Measurements from ENCODE around the gene THOC7.

THOC7 gene

DNA sequence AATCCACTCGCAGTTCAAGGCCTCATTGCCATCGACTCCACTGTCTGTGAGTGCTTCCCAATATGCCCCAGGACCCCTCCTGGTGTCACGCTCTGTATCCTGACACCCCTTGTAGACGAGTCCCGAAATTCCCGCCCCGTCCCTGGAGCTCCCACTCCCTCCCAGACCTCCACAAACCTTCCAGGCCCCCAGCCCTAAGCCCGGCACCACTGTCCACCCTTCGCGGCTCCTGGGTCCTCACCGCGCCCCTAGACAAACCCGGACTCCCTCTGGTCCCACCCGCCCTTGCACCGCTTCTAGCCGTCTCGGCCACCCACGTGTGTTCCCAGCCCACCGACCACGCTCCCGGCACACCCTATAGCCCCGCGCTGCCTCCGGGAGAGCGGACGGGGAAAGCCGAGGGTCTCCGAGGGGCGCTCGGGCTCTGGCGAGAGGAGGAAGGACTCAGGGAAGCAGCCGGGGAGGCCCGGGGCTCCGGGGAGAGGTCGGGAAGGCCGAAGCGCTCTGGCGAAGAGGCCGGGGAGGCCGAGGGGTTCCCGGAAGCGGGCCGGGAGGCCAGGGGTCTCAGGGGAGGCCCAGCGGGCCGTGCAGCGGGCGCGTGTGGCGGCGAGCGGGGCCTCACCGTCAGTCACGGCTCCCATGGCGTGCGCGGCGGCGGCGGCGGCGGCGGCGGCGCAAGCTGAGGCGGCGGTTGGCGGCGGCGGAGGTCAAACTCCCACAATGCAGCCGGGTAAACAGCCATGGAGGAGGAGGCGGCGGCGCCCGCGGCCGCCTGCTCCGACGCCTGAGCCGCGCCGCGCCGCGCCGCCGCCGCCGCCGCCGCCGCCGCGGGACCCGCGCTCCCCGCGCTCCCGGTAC lies at the start of gene THOC7, which contains the start of gene ATXN7:
THOC7 (minus strand) TSS at position 656 of the 858 bp plus-strand sequence; CDS start at position 641, 15 bp downstream.
ATXN7 (plus strand) TSS at position 718 of the 858 bp plus-strand sequence. CDS start 48,732 bp downstream, outside the sequence.
- peak; percentile 51 for DNase-seq (ENCODE audit: insufficient read length, low spot score)
- TF ChIP-seq, protein P1, sequence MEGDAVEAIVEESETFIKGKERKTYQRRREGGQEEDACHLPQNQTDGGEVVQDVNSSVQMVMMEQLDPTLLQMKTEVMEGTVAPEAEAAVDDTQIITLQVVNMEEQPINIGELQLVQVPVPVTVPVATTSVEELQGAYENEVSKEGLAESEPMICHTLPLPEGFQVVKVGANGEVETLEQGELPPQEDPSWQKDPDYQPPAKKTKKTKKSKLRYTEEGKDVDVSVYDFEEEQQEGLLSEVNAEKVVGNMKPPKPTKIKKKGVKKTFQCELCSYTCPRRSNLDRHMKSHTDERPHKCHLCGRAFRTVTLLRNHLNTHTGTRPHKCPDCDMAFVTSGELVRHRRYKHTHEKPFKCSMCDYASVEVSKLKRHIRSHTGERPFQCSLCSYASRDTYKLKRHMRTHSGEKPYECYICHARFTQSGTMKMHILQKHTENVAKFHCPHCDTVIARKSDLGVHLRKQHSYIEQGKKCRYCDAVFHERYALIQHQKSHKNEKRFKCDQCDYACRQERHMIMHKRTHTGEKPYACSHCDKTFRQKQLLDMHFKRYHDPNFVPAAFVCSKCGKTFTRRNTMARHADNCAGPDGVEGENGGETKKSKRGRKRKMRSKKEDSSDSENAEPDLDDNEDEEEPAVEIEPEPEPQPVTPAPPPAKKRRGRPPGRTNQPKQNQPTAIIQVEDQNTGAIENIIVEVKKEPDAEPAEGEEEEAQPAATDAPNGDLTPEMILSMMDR (IDR thresholded peaks at IDR 0.05; ENCODE audit: insufficient read depth, missing control alignments), result no peak
- no peak for FAIRE-seq

DNA sequence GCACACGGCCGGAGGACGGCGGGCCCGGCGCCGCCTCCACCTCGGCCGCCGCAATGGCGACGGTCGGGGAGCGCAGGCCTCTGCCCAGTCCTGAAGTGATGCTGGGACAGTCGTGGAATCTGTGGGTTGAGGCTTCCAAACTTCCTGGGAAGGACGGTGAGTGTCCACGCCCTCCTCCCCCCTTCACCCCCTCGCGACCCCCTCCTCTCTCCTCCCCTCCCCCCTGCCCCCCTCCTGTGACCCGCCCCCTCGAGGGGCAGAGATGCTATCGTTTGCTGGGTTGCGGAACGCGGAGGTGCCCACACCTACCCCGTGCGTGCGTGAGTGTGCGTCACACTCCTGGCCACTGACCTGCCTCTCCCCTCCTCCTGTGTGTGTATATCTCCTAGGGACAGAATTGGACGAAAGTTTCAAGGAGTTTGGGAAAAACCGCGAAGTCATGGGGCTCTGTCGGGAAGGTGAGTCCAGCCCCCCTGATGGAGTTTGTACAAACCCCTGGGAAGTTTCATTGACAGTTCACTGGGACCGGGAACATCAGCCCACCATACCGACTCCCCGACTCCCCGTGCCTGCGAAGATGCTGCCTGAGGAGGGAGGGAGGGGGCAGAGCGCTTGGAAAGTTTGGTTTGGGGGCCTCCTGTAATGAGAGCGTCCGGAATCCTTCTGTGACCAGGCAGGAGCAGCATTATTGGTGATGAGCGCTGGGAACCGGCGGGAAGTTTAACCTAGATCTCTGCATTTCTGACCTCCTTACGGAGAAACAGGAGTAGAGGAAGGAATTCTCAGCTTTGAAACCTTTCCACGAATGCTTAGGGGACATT lies 49.4 kb upstream of the THOC7 start:
- DNase-seq (ENCODE audit: insufficient read length, low spot score), result no peak
- no peak for FAIRE-seq

DNA sequence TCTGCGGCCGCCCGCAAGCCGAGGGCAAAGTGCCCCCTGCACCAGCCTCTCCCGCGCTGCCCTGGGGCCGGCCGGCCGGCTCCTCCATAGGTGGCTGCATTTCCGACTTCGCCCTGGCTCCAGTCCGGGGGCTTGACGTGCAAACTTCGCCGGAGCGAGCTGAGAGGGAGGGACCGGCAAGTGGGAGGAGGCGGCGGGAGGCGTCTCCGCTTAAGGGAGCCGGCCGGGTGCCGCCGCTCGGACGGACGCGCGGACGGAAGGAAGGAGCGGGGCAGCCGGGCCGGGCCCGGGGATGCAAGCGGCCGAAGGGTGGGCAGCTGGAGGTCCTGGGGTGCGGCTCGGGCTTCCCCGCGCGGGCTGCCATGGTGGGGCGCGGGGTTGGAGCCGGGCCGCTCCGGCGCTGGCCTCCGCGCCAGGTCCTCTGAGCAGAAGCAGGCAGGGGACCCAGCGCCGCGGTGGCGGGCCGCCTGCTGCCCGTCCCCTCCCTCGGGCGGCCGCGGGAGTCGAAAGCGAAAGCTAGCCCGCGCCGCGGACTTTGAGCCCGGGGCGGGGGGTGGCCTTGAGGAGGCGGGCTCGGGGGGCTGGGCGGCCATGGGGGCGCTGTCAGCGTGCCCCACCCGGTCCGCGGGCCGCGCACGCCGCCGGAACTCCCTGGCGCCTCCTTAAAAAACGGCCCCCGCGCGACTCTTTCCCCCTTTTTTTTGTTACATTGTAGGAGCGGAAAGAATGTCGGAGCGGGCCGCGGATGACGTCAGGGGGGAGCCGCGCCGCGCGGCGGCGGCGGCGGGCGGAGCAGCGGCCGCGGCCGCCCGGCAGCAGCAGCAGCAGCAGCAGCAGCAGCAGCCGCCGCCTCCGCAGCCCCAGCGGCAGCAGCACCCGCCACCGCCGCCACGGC lies 48.5 kb upstream of the THOC7 start, which contains the start of gene SCAANT1:
SCAANT1 (minus strand) TSS at position 511 of the 895 bp plus-strand sequence.
- DNase-seq (ENCODE audit: insufficient read length, low spot score) (peak; percentile 45), FAIRE-seq (no peak)
- TF ChIP-seq, protein P1 (IDR thresholded peaks at IDR 0.05; ENCODE audit: insufficient read depth, missing control alignments), result peak; percentile 12

More for the DNA sequence above, 49.4 kb upstream of the THOC7 start:
- TF ChIP-seq, protein P1 (IDR thresholded peaks at IDR 0.05; ENCODE audit: insufficient read depth, missing control alignments), result no peak

DNA sequence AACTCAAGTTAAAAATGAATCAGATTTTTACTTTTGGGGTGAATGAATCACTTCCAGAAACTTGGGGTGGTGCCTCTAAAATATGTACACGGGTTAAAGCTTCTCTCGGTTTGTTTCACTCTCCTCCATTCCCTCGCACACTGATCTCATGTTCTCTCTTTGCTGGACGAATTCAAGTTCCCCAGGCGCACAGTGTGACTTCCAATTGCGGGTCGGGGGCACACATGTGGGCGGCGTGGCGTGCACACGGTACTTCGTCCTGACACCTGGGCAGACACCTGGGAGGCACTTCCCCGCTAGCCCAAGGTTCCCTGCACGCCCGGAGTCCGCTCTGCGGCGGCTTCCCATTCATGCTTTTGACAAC lies 47.9 kb upstream of the THOC7 start:
- no peak for DNase-seq (ENCODE audit: insufficient read length, low spot score)
- no peak for FAIRE-seq
- TF ChIP-seq, protein P1 (IDR thresholded peaks at IDR 0.05; ENCODE audit: insufficient read depth, missing control alignments), result no peak

DNA sequence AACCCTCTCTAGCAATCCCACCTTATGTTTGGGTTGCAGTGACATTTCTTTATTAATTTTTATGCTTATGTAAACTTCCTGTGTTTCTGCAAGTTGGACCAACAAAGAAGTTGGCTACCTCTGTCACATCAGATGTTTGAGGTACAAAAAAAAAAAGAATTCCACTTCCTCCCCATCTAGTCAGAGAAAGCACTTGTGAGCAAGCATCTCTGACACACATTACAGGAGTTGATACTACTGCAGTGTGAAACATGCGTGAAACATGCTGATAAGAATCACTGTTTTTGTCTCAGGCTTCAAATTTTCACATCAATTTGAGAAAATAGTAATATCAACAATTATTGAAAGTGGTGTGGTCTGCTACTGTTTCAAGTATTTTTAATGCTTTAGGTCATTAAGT lies 47.3 kb upstream of the THOC7 start:
- TF ChIP-seq, protein P1 (IDR thresholded peaks at IDR 0.05; ENCODE audit: insufficient read depth, missing control alignments), result no peak
- FAIRE-seq, result no peak
- no peak for DNase-seq (ENCODE audit: insufficient read length, low spot score)

DNA sequence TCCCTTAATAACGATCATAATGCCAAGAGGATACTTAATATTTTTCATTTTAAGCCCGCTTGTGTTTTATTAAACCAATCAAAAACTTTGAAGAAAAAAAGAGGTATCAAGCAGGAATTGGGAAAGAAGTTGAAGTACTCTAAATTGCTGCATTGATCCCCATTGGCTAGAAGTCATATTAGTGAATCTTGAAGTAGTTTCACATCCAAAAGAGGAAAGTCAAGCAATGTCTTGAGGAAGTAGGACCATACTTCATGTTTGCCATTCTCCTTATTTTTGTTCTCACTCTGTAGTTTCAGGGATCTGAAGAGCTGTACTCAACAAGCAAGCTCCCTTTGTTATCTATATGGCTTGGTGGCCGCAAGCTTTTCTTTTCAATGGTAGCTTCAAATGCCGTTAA lies 46.4 kb upstream of the THOC7 start:
- TF ChIP-seq, protein P1 (IDR thresholded peaks at IDR 0.05; ENCODE audit: insufficient read depth, missing control alignments), result no peak
- DNase-seq (ENCODE audit: insufficient read length, low spot score) (no peak), FAIRE-seq (no peak)
